ENCODE data around the gene COL13A1. TPM values are rescaled to one million over a fixed set of nuclear protein-coding genes. Genes with fewer than 3 reads are reported as not detected.

The COL13A1 gene
- total and polyA plus RNA-seq, 11 donors, result 1.0 to 4.0 (median 1.7) TPM

DNA sequence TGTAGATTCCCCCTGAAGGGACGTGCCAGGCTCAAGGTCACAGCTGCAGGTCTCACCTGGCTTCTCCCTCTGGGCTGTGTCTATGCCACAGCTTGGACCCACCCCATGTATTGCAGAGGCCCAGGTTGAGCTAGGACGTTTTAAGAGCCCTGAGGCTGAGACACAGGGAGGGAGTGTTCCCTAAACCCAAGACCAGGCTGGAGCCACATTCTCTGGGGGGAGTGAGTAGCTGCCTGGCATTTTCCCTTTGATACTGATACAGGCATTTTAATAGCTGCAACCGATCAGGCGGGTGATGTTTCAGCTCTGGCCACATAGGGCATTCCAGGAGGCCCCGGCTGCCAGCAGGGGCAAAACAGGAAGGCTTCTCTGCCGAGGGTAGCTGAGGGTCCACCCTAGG is 13.4 kb downstream of the COL13A1 start:
- no peak overlapping the region for H3K4me3 ChIP-seq
- no peaks in the 10 kb centered on the region for H3K27me3 ChIP-seq
- WGBS, 4 donors, result 78 to 89% (median 83%) methylated on average over 3 to 6 of the region's 6 CpGs
- DNase-seq (no peak), ATAC-seq (no peak)
- no peak overlapping the region for H3K27ac ChIP-seq
- intact Hi-C loops (cut with DNase I), result no loop called here
- H3K4me1 ChIP-seq, result peaks cover 0 to 17% (median 0%) of the 10 kb centered on the region in 12 donors
- no peaks in the 10 kb centered on the region for H3K36me3 ChIP-seq
- no peaks in the 10 kb centered on the region for H3K9me3 ChIP-seq
- TF ChIP-seq, protein P1, sequence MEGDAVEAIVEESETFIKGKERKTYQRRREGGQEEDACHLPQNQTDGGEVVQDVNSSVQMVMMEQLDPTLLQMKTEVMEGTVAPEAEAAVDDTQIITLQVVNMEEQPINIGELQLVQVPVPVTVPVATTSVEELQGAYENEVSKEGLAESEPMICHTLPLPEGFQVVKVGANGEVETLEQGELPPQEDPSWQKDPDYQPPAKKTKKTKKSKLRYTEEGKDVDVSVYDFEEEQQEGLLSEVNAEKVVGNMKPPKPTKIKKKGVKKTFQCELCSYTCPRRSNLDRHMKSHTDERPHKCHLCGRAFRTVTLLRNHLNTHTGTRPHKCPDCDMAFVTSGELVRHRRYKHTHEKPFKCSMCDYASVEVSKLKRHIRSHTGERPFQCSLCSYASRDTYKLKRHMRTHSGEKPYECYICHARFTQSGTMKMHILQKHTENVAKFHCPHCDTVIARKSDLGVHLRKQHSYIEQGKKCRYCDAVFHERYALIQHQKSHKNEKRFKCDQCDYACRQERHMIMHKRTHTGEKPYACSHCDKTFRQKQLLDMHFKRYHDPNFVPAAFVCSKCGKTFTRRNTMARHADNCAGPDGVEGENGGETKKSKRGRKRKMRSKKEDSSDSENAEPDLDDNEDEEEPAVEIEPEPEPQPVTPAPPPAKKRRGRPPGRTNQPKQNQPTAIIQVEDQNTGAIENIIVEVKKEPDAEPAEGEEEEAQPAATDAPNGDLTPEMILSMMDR (IDR thresholded peaks at IDR 0.05), result no peak
- no peak for TF ChIP-seq POLR2A (IDR thresholded peaks at IDR 0.05)

- WGBS, 4 donors, result 61 to 76% (median 72%) methylated on average over 5 of the region's 5 CpGs
- H3K4me1 ChIP-seq, result peaks cover 0 to 17% (median 0%) of the 10 kb centered on the region in 12 donors
- H3K9me3 ChIP-seq, result no peaks in the 10 kb centered on the region
- H3K27ac ChIP-seq, result no peak overlapping the region
- H3K27me3 ChIP-seq, result no peaks in the 10 kb centered on the region
- intact Hi-C loops (cut with DNase I), result no loop called here
- no peak for TF ChIP-seq POLR2A (IDR thresholded peaks at IDR 0.05)
- TF ChIP-seq, protein P1 (IDR thresholded peaks at IDR 0.05), result no peak
- ATAC-seq (peak in 1 of 4 donors; percentile 28), DNase-seq (no peak)
- no peak overlapping the region for H3K4me3 ChIP-seq
- H3K36me3 ChIP-seq, result no peaks in the 10 kb centered on the region
Observed at GRCh38 chr10:69816521-69816920, 14.8 kb downstream of the COL13A1 start.

DNA sequence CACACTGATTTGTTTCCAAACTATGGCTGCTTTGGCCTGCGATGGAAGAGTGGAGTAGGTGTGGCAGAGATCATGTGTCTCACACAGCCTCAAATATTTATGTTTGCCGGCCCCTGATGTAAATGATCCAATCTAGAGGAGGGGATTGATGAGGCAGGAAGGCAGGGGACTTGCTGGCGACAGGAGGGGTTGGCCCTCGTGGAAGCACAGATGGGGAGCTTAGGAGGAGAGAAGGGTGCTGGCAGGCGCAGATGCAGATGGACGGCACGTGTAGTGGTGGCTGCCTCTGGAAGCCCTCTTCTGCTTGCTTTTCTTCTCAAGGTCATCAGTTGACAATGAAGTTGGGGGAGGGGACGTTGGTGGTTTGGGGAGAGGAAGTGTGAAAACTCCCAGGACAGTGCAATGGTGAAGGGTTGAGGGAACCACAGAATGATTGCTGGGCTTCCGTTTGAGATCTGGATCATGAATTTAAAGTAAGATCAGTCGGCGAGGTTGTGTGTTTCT is 15.4 kb downstream of the COL13A1 start:
- TF ChIP-seq POLR2A (IDR thresholded peaks at IDR 0.05), result no peak
- TF ChIP-seq, protein P1 (IDR thresholded peaks at IDR 0.05), result no peak
- ATAC-seq (no peak), DNase-seq (no peak)
- H3K9me3 ChIP-seq, result no peaks in the 10 kb centered on the region
- no peaks in the 10 kb centered on the region for H3K36me3 ChIP-seq
- 70 to 74% (median 72%) methylated on average over 11 of the region's 11 CpGs for WGBS, 4 donors
- no peak overlapping the region for H3K4me3 ChIP-seq
- no peaks in the 10 kb centered on the region for H3K27me3 ChIP-seq
- intact Hi-C loops (cut with DNase I), result no loop called here
- peaks cover 0 to 17% (median 0%) of the 10 kb centered on the region in 12 donors for H3K4me1 ChIP-seq
- H3K27ac ChIP-seq, result no peak overlapping the region

- no peak overlapping the region for H3K27ac ChIP-seq
- WGBS, 4 donors, result 76 to 93% (median 82%) methylated on average over 2 of the region's 2 CpGs
- no peak for ATAC-seq
- peaks cover 0 to 17% (median 0%) of the 10 kb centered on the region in 12 donors for H3K4me1 ChIP-seq
- intact Hi-C loops (cut with DNase I), result no loop called here
- no peaks in the 10 kb centered on the region for H3K9me3 ChIP-seq
- H3K4me3 ChIP-seq, result no peak overlapping the region
- no peaks in the 10 kb centered on the region for H3K27me3 ChIP-seq
- no peaks in the 10 kb centered on the region for H3K36me3 ChIP-seq
- TF ChIP-seq, protein P1 (IDR thresholded peaks at IDR 0.05), result no peak
- TF ChIP-seq POLR2A (IDR thresholded peaks at IDR 0.05), result no peak
- no peak for DNase-seq
Observed at GRCh38 chr10:69818676-69819239, 17.1 kb downstream of the COL13A1 start.
